ENCODE measurements around the gene SPRED1.

- TF ChIP-seq FOXA1 (IDR thresholded peaks at IDR 0.05) (no peak), SP1 (IDR thresholded peaks at IDR 0.05) (no peak), CTBP1 (IDR thresholded peaks at IDR 0.05; ENCODE audit: borderline replicate concordance) (no peak), FOXM1 (IDR thresholded peaks at IDR 0.05; ENCODE audit: borderline replicate concordance) (no peak), ZNF384 (IDR thresholded peaks at IDR 0.05) (no peak), PKNOX1 (IDR thresholded peaks at IDR 0.05) (no peak), BHLHE40 (IDR thresholded peaks at IDR 0.05; ENCODE audit: borderline replicate concordance) (no peak)
These were observed 32.8 kb downstream of the SPRED1 start for GRCh38 chr15:38285456-38285855.

Data from HEK293T (cell line).